ENCODE data around the gene ZNF197.
"Not testable (repeated sequence)": the region's sequence is repeated elsewhere in the genome, so short reads cannot be mapped to it uniquely, and the experiment has no call there.

ZNF197 gene

GRCh38 chr3:44624749-44625480 is at the start of gene ZNF197:
Gene ZNF197 (plus strand): TSS chr3:44625036. CDS start chr3:44629155, 4,119 bp downstream.
- peak; percentile 90 for DNase-seq (ENCODE audit: low spot score)

GRCh38 chr3:44576613-44577012 is 48.2 kb upstream of the ZNF197 start:
- no peak for DNase-seq (ENCODE audit: low spot score)

- not testable (repeated sequence) for DNase-seq (ENCODE audit: low spot score)
These were observed 47.4 kb upstream of the ZNF197 start for GRCh38 chr3:44577354-44577952.

GRCh38 chr3:44578316-44578715 is 46.5 kb upstream of the ZNF197 start:
- DNase-seq (ENCODE audit: low spot score), result not testable (repeated sequence)

- not testable (repeated sequence) for DNase-seq (ENCODE audit: low spot score)
These were observed 45.8 kb upstream of the ZNF197 start for GRCh38 chr3:44578924-44579515.

- DNase-seq (ENCODE audit: low spot score), result not testable (repeated sequence)
These were observed 45.1 kb upstream of the ZNF197 start for GRCh38 chr3:44579749-44580148.

- not testable (repeated sequence) for DNase-seq (ENCODE audit: low spot score)
These were observed 43.9 kb upstream of the ZNF197 start for GRCh38 chr3:44580971-44581370.

GRCh38 chr3:44584646-44585501 is 40.0 kb upstream of the ZNF197 start, which contains the start of gene ZNF660:
Gene ZNF660 (plus strand): TSS chr3:44584964. CDS start chr3:44594194, 9,230 bp downstream.
- peak; percentile 66 for DNase-seq (ENCODE audit: low spot score)

- no peak for DNase-seq (ENCODE audit: low spot score)
These were observed 28.2 kb upstream of the ZNF197 start for GRCh38 chr3:44596621-44597020.

GRCh38 chr3:44601749-44602148 is 23.1 kb upstream of the ZNF197 start:
- no peak for DNase-seq (ENCODE audit: low spot score)

GRCh38 chr3:44612678-44613077 is 12.2 kb upstream of the ZNF197 start:
- no peak for DNase-seq (ENCODE audit: low spot score)

- DNase-seq (ENCODE audit: low spot score), result no peak
These were observed 3.9 kb downstream of the ZNF197 start for GRCh38 chr3:44628716-44629115.

- DNase-seq (ENCODE audit: low spot score), result no peak
These were observed 7.4 kb downstream of the ZNF197 start for GRCh38 chr3:44632193-44632592.

- no peak for DNase-seq (ENCODE audit: low spot score)
These were observed 17.5 kb downstream of the ZNF197 start for GRCh38 chr3:44642337-44642736.

GRCh38 chr3:44643024-44643423 is 18.2 kb downstream of the ZNF197 start:
- DNase-seq (ENCODE audit: low spot score), result no peak

GRCh38 chr3:44647771-44648170 is 22.9 kb downstream of the ZNF197 start:
- DNase-seq (ENCODE audit: low spot score), result no peak

GRCh38 chr3:44648564-44649229 is 23.9 kb downstream of the ZNF197 start, which contains the start of gene ZNF35:
Gene ZNF35 (plus strand): TSS chr3:44648732. CDS start chr3:44651068, 2,336 bp downstream.
- DNase-seq (ENCODE audit: low spot score), result peak; percentile 85

GRCh38 chr3:44649709-44650108 is 24.9 kb downstream of the ZNF197 start:
- no peak for DNase-seq (ENCODE audit: low spot score)

- DNase-seq (ENCODE audit: low spot score), result no peak
These were observed 29.2 kb downstream of the ZNF197 start for GRCh38 chr3:44654039-44654438.

GRCh38 chr3:44659015-44659414 is 34.2 kb downstream of the ZNF197 start:
- no peak for DNase-seq (ENCODE audit: low spot score)

GRCh38 chr3:44659434-44659833 is 34.6 kb downstream of the ZNF197 start:
- no peak for DNase-seq (ENCODE audit: low spot score)

Data from globus pallidus (tissue), 1 donor.